GM19468 (cell line): ENCODE data around the gene SALL4.
"Not testable (repeated sequence)": the region's sequence is repeated elsewhere in the genome, so short reads cannot be mapped to it uniquely, and the experiment has no call there.

Source experiments
- ATAC-seq: cut with Tn5 transposase; IDR thresholded peaks from one replicate; pipeline ENCODE4 v1.9.1; 2021; ENCODE audit warnings: mild to moderate bottlenecking, moderate library complexity, moderate number of reproducible peaks; ENCODE audit not compliant: unreplicated experiment; ENCODE audit errors: extremely low read depth

Gene SALL4

GRCh38 chr20:51740308-51740707 lies 62.0 kb downstream of the SALL4 start:
- ATAC-seq = not testable (repeated sequence)

GRCh38 chr20:51739722-51740249 lies 62.5 kb downstream of the SALL4 start:
- ATAC-seq = no peak

GRCh38 chr20:51738877-51739447 lies 63.4 kb downstream of the SALL4 start:
- ATAC-seq = no peak

- ATAC-seq = not testable (repeated sequence)
These were observed 64.1 kb downstream of the SALL4 start for GRCh38 chr20:51738261-51738660.

- ATAC-seq = no peak
These were observed 65.4 kb downstream of the SALL4 start for GRCh38 chr20:51736947-51737346.

GRCh38 chr20:51735728-51736600 lies 66.4 kb downstream of the SALL4 start:
- ATAC-seq = no peak

- ATAC-seq = no peak
These were observed 67.2 kb downstream of the SALL4 start for GRCh38 chr20:51734876-51735720.

GRCh38 chr20:51733070-51733469 lies 69.3 kb downstream of the SALL4 start:
- ATAC-seq = no peak
